ENCODE results near the gene NEUROD6. TPM values are rescaled to one million over a fixed set of nuclear protein-coding genes. Genes with fewer than 3 reads are reported as not detected.

The NEUROD6 gene
- polyA plus RNA-seq (ENCODE audit: insufficient read length), result not detected
- long read RNA-seq, donor 1, result 0 reads
- long read RNA-seq, donor 2, result 0 reads
- long read RNA-seq, donor 3, result 0 reads
- long read RNA-seq, donor 4, result 0 reads
- long read RNA-seq, donor 5, result 0 reads
- long read RNA-seq, donor 6, result 0 reads
- long read RNA-seq, donor 7, result 0 reads
- long read RNA-seq, donor 8, result 0 reads

- no peak for DNase-seq
These were observed at the start of gene NEUROD6 for GRCh38 chr7:31340603-31341002. Gene NEUROD6 (minus strand): TSS chr7:31340726. CDS start chr7:31339268, 1,458 bp downstream.

DNA sequence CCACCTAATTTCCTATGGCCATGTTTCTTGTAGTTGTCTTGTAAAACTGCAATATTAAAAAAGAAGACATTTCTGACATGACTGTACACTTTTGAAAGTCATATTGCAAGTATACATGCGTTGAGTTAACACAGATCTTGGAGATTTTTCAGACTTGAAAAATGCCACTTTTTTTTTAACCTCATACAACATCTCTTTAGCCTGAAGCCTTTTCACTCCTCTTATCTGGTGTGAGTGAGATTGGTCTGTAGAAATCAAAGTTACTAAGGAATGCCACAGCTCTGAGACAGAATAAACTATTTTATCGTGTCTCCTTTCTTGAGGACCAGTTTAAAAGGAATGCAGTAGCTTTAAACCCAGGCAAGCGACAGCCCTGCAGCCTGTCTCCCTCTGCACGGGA lies 43.9 kb upstream of the NEUROD6 start:
- DNase-seq, result no peak

- DNase-seq, result no peak
These were observed 42.2 kb upstream of the NEUROD6 start for GRCh38 chr7:31382722-31383121.

DNA sequence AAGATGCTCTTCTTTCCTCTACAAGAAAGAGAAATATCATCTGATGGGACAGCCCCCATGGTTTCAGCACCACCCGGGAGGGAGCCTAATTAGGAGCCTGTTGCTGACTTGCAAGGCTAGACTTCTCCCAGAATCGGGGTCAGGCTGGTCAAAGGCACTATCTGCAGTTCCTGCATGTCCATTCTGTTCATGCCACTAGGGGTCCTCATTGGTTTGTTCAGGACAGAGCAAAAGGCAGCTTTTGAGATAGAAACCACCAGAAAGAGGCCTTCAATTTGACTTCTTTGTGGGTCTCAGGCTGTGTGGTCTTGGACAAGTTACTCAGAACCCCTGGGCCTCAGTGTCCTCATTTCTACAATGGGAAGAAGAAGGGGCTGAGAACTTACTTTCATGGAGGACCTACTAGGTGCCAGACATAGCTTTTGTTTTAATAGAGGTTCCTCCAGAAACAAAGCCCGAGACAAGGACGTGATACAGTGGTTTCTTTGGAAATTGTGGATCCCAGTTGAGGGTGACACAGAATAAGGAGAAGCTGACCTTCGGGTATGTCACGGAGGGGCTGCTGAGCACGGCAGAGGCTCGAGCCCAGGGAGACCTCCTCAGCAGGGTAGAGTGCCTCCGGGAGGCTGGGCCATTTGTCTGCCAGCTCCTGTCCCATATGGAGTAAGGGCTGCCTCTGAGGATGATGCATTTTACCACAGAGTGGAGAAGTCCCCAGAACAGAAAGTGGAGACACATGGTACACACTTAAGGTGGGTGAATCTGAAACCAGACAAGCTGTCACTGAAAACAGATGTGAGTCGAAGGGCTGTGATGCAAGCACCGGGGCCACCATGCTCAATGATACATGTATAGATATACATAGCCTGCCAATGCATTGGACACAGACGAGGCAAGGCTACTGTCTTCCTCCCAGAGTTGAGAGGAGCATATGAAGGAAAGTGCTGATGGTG lies 33.1 kb upstream of the NEUROD6 start:
- peak; percentile 43 for DNase-seq

DNA sequence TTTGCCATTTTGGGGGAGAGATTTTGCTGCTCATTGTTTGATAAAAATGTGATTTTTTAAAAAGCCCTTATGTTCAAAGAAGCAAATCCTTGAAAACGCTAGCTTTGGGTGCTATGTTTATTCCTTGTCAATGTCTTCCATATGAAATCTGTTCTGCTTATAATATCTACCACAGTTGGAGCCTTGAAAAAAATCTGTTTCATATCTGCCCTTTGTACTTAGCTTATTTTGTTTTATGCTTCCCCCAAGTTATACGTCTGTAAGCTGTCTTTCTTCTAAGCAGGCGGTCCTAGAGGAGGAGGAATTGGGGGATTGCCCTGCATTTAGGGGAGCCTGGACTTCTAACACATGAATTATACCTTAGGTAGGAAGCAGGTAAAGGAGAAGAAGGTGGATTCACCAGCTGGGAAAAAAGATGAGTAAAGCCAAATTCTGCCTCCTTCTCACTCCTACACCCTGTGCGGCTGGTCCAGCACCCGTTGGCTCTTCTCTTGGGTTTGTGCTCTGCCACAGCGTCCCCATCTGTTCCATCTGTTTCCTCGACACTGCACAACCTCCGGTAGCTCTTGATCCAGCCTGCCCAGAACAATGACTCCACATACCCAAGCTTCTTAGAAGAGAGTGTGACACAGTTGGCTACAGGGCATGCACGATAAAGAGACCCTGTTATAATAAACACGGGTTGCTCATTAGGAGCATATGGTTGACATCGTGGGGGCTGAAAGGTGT lies 31.9 kb upstream of the NEUROD6 start:
- DNase-seq, result no peak

- no peak for DNase-seq
These were observed 31.1 kb upstream of the NEUROD6 start for GRCh38 chr7:31371621-31372020.

DNA sequence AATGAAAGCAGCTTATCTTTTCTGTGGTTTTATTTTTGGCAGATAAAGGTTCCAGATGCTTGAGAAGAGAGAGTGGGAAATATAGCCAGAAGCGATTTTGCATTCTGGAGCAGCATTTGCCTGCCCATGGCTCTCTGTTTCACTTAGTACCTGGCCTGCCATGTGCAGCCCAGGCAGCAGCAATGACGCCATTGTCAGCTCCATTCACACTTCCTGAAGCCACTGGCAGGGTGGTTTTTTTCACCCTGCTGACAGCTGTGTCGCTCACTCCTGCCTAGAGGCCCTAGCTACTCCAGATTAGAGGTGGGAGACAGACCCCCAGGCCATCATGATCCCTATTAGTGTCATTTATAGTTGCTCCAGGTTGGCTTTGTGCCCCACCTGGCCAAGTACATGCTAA lies 30.1 kb upstream of the NEUROD6 start:
- DNase-seq, result no peak

DNA sequence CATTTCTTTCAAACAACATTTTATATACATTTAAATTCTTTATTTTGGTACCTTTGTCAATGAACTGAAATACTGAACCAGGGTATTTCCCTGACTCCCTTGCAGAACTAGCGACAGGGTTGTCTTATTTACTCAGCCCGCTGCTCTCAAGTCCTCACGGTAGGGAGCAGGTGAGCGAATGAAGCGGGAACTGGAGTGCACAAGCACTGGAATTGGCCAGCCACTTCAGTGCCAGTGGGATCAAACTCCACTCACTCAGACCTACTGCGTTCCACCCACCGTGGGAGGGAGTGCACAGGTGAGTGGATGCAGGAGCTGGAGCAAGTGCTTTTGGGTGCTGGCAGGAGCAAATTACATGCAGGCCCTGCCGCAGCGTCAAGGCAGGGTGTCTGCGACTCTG lies 28.1 kb upstream of the NEUROD6 start:
- no peak for DNase-seq

DNA sequence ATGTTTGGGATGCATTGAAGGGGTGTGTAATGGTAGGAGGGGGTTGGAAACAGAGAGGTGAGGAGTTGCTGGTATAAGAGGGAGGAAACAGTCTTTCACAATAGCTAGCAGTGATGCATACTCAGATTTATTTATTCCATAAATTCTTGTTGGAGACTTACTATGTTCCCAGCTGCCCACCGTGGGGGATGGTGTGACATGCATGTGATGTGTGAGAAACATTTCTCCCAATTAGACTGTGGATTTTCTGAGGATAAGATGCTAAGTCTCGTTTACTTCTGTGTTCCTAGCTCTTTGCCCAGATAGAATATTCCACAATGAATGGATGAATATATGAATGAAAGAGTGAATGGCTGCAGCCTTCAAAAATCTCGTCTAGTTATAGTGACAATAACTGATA lies 23.0 kb upstream of the NEUROD6 start:
- no peak for DNase-seq

DNA sequence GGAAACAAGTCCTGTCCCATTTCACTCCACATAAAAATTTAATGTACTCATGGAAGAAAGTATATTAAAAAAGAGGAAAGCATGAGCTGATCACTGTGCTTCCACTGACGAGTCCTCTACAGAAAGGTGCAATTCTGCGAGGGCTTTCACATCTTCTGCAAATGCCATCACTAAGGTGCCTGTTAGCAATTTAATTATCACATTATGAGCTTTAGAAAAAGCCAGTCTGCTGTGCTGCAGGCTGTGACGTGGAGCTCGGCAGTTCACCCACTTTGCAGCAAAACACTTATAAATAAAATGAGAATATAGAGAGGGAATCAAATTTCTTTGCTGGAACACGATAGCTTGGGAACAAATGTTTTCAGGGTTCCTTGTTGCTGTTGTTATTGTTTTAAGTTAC lies 22.5 kb upstream of the NEUROD6 start:
- no peak for DNase-seq

DNA sequence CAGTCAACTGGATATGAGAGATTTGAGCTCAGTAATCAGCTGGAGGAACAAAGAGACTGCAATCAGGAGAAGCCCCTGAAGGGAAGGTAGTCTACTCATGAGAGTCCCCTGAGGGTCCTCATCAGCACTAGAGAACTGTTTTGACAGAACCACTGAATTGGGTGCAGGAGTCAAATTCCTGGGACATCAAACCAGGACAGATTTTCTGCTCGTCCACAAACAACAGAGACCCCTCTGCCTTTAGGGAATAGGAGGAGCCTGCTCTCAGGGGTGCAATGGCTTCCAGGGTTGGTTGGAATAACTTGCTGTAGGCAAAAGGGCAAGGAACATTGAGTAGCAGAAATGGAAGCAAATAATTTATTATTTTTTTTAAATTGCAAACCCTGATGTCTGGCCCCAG lies 21.9 kb upstream of the NEUROD6 start:
- no peak for DNase-seq

GRCh38 chr7:31358467-31358866 lies 17.9 kb upstream of the NEUROD6 start:
- no peak for DNase-seq

DNA sequence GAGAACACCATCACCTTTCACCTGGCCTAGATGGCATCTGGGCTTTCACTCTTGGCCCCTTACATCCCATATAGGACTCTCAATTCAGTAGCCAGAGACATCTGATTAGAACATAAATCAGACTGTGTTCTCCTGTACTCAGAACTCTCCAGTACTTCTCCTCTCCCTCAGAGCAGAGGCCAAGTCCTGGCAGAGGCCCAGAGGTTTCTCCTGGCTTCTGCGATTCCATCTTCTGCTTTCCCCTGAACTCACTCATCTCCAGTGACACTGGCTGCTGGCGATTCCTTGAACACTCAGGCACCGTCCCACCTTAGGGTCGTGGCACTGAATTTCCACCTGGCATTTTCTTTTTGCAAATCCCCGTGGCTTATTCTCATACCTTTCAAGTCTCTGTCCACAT lies 4.9 kb upstream of the NEUROD6 start:
- no peak for DNase-seq

DNA sequence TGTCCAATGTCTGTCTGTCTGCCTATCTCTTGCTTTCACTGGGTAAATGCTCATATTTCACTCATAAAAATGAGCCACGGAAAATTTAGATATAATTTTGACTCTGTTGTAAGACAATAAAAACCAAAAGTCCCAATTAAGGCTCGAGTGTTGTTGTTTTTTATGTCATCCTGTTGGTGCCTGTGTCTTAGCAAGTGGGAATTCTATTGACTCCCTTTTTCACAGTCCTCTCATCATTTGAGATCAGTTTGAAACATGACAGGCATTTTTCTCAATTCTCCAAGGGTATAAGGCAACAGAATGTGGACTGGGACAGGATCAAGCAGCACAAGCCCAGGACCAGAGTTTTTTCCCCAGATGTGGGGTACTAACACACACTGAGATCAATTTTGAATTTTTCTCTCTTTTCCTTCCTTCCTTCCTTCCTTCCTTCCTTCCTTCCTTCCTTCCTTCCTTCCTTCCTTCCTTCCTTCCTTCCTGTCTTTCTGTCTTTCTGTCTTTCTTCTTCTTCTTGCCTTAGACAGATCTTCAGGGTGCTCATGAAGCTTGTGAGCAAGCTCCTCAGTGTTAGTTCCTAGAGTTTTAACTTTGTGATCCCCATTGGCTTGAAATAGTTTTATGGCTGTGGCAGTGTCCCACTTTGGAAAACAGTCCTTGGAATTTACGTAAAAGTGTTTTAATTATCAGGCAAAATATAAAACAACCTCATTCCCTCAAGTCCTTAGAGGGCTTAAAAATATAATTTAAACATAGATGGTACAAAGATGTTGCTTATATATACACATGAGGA lies 3.2 kb upstream of the NEUROD6 start:
- DNase-seq, result no peak

GRCh38 chr7:31341141-31341540 lies 615 bp upstream of the NEUROD6 start:
- DNase-seq, result no peak

DNA sequence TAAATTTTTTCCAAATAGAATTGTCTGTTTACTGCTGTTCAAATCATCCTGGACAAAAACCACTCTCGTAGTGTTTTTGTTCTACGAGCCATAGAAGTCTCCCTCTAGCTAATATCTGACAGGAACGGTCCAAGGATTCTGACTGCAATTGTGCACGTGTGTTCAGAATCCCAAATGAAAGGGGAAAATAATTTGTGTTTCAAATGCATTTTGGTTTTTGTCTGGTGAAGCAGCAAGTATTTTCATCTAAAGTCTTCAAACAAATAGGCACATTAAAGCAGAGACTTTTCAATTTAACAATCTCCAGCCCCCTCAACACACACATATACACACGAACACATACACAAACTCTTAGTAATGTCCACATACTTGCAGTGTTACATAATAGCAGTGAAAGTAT lies 475 bp downstream of the NEUROD6 start:
- DNase-seq, result no peak

DNA sequence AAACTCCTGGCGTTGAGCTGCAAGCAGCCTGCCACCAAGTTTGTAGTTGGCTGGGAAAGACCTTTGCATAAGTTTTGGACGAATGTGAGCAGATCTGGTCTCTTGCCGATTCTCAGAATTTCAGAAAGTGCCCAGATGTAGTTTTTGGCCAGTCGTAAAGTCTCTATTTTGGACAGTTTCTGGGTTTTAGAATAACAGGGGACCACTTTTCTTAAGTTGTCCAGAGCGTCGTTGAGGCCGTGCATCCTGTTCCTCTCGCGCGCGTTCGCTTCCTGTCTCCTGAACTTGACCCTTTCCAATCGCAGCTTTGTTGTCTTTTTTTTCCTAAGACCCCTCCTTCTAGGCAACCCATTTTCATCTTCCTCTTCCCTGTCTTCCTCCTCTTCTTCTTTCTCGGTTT lies 1.8 kb downstream of the NEUROD6 start:
- DNase-seq, result no peak

DNA sequence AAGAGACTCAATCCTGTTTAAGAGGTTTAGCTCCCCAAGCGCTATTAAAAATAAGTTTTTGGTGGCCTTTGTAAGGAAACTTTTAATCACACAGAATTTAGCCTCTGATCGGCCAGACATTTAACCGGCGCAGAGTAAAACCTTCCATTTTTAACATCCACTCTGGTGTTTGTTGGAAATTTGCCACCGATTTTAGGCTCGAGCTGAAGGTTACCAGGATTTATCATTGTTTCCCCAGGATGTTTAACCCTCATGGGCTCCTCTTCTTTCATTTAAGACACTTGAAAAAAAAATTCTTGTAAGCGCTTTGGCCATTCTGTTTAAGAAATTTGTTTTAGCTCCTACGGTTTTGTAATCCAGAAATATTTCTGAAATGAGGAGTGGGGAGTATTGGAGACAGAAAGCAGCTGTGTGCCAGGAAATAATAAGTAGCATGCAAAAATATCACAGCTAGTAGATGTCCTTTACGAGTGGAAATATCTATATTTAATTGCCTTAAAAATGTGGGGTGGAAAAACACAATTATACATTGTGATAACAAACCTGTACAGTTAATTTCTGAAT lies 3.4 kb downstream of the NEUROD6 start:
- no peak for DNase-seq

- DNase-seq, result no peak
These were observed 4.1 kb downstream of the NEUROD6 start for GRCh38 chr7:31336202-31337001.

GRCh38 chr7:31335884-31336201 lies 4.7 kb downstream of the NEUROD6 start:
- no peak for DNase-seq

Measured in left kidney (tissue), 8 donors.